Epithelial cell of esophagus (primary cell): ENCODE results near the gene ERN1.

Source experiments
- DNase-seq: peaks from one replicate; pipeline ENCODE4 v3.0.0; 2010; ENCODE audit warnings: low read depth
- H3K4me3 ChIP-seq: 2 replicates; pipeline ENCODE4 v1.5.1; 2011; ENCODE audit warnings: mild to moderate bottlenecking, low read length, control low read depth
- TF ChIP-seq, protein P1 (sequence below): IDR thresholded peaks from 2 replicates; pipeline ENCODE4 v1.5.1; 2011; ENCODE audit warnings: low read depth, mild to moderate bottlenecking, low read length, control low read depth, inconsistent platforms; ENCODE audit not compliant: insufficient read depth; ENCODE audit errors: missing control alignments

Gene ERN1

GRCh38 chr17:64157669-64158180, 27.8 kb upstream of the ERN1 start:
- TF ChIP-seq, protein P1, sequence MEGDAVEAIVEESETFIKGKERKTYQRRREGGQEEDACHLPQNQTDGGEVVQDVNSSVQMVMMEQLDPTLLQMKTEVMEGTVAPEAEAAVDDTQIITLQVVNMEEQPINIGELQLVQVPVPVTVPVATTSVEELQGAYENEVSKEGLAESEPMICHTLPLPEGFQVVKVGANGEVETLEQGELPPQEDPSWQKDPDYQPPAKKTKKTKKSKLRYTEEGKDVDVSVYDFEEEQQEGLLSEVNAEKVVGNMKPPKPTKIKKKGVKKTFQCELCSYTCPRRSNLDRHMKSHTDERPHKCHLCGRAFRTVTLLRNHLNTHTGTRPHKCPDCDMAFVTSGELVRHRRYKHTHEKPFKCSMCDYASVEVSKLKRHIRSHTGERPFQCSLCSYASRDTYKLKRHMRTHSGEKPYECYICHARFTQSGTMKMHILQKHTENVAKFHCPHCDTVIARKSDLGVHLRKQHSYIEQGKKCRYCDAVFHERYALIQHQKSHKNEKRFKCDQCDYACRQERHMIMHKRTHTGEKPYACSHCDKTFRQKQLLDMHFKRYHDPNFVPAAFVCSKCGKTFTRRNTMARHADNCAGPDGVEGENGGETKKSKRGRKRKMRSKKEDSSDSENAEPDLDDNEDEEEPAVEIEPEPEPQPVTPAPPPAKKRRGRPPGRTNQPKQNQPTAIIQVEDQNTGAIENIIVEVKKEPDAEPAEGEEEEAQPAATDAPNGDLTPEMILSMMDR, result no peak
- no peak overlapping the region for H3K4me3 ChIP-seq
- no peak for DNase-seq

DNA sequence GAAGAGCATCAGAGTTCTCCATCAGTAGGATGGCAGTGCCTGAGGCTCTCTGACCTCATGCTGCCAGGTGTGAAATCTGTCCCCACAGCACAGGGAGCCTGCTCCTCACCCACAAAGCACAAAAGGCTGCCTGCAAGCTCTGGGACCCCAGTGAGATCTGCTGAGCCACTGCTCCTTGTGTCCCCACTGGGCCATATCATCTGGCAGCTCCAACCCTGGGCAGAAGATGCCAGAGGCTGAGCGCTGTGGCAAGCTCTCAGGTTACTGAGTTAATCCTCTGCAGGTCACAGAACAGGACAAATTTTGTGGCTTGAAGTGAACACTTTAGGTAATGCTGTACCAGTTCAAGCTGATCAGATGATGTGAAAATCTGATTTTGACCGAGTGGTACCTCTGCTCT, 26.7 kb upstream of the ERN1 start:
- H3K4me3 ChIP-seq, result no peak overlapping the region
- TF ChIP-seq, protein P1, result no peak
- no peak for DNase-seq

DNA sequence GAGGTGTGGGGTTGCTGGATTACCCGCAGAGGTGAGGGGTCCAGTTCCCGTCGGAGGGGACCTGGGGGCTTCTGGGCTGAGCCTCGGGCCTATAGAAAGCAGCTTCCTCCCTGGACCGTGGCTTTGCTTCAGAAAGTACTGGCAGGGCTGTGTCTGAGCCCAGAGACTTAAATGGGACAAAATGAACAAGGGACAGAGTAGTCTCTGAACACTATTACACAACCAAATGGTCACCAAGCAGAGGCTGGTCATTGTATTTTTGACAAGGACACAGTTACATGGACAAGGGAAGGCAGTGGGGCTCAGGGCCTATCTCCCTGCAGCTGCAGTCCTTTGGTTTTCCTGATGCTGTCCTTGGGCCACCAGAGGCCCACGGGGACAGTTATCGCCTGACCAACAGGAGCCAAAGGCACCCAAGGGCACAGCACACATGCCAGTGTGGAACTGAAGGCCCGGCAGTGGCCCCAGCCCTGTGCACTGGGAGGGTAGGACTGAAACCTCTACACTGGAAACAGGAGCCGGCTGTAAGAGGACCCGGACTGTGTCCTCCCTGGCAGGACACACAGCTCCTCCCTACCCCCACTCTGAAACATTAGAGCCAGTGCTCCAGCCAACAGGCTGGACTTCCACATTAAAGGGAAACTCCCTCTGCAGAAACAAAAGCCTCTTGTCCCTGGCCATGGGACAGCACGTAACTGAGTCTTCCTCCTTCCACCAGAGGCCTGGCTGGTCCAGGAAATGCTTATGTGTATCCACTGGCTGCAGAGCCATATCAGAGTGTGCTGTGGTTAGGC, 26.0 kb upstream of the ERN1 start:
- no peak overlapping the region for H3K4me3 ChIP-seq
- TF ChIP-seq, protein P1, result no peak
- no peak for DNase-seq

DNA sequence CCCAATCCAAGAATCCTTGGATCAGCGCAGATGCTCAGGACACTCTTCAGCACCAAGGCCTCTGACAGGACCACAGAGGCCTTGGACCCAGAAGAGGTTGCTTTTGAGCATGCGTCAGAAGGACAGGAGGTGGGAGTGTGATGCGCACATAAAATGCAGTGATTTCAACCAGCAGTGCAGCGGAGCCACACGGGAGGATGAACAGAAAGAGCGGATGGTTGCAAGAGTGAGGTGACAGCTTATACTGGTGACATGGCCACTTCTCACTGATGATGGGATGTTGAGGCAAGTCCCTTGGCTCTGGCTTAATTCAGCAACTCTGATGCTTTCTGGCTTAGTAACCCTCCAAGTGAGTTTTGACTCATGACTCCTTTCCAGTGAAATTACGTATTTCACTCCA, 25.2 kb upstream of the ERN1 start:
- TF ChIP-seq, protein P1, result no peak
- H3K4me3 ChIP-seq, result no peak overlapping the region
- no peak for DNase-seq

DNA sequence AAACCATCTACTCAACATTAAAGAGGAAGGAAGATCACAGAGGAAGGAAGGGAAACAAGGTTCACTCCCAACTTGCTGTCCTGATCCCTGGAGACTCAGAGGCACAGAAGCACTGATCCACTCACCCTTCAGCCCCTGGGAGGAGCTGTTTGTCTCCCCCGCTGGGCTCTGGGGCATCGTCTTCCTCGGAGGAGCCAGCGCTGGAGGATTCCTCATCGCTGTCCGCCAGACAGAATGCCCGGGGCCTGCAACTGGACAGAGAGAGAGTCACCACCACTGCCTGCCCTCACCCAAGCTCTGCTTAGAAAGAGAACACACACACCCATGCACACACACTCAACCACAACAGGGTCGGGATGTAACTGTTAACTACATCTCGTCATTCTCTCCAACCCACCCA, 24.8 kb upstream of the ERN1 start:
- no peak for DNase-seq
- H3K4me3 ChIP-seq, result no peak overlapping the region
- TF ChIP-seq, protein P1, result no peak

GRCh38 chr17:64154313-64154695, 24.4 kb upstream of the ERN1 start:
- no peak overlapping the region for H3K4me3 ChIP-seq
- TF ChIP-seq, protein P1, result no peak
- DNase-seq, result no peak
